Keratinocyte (primary cell): ENCODE measurements around the gene GDPD4.
A peak's percentile ranks its signal among the peaks of the same experiment; 100 is the strongest.

ENCODE experiments used
- CTCF ChIP-seq, 3 experiments: IDR thresholded peaks in 1 of 3; conservative IDR thresholded peaks in 1 of 3; optimal IDR thresholded peaks in 1 of 3; 2 replicates in 2 of 3; 3 replicates in 1 of 3; pipeline versions ENCODE3 to v1.5.1; 2011; ENCODE audit warnings: low read length in 3 of 3, mild to moderate bottlenecking in 3 of 3, moderate library complexity in 2 of 3, control low read depth in 1 of 3, inconsistent platforms in 1 of 3; ENCODE audit not compliant: insufficient read depth in 2 of 3; ENCODE audit errors: extremely low read depth in 1 of 3
- EZH2 ChIP-seq: IDR thresholded peaks from one replicate; pipeline ENCODE4 v1.6.1; 2012; ENCODE audit warnings: inconsistent platforms, mild to moderate bottlenecking, low read length, moderate library complexity

- TF ChIP-seq CTCF (optimal IDR thresholded peaks at IDR 0.05 in 1 of 3, IDR thresholded peaks at IDR 0.05 in 1 of 3, conservative IDR thresholded peaks at IDR 0.05 in 1 of 3; ENCODE audit: extremely low read depth in 1 of 3, insufficient read depth in 2 of 3, low read length in 3 of 3), result peak; percentile 97 to 100 (median 100)
- TF ChIP-seq EZH2, result no peak
Measured at GRCh38 chr11:77191823-77192495, 109.5 kb downstream of the GDPD4 start.
